ENCODE results near the gene SEL1L3. TPM values are rescaled to one million over a fixed set of nuclear protein-coding genes. Genes with fewer than 3 reads are reported as not detected.

SEL1L3 gene
- total RNA-seq, 1 experiment from 2014 or later = 48.3 TPM

GRCh38 chr4:25818876-25819275 is 43.9 kb downstream of the SEL1L3 start:
- H3K27ac Mint-ChIP-seq = no peak overlapping the region
- Histone ChIP-seq H3K4ac (ENCODE audit: low read depth, low read length) (no peak overlapping the region), H2BK120ac (ENCODE audit: low read depth, low read length, poor library complexity, severe bottlenecking) (no peak overlapping the region), H3T11ph (ENCODE audit: low read length) (no peak overlapping the region), H3K14ac (ENCODE audit: insufficient read depth, low read length) (no peak overlapping the region), H4K20me1 (ENCODE audit: control insufficient read depth, insufficient read depth, insufficient read length) (no peaks in the 10 kb centered on the region), H2BK5ac (ENCODE audit: insufficient read length, low read length) (no peak overlapping the region), H3K27ac (ENCODE audit: insufficient read length, low read depth, low read length) (no peak overlapping the region), H3K9ac (ENCODE audit: extremely low read depth, insufficient read length, low read length) (no peak overlapping the region), H4K91ac (ENCODE audit: insufficient read length, low read depth, low read length) (no peak overlapping the region), H3K4me2 (ENCODE audit: insufficient read depth, insufficient read length, low read length) (no peak overlapping the region), H2AFZ (ENCODE audit: low read length) (no peak overlapping the region), H2AK5ac (ENCODE audit: insufficient read length, low read length) (no peak overlapping the region), H3K4me1 (ENCODE audit: insufficient read depth, low read length) (peaks cover 9% of the 10 kb centered on the region; the same call in 1 of the 2 replicates), H2BK15ac (ENCODE audit: low read depth, low read length) (no peak overlapping the region), H4K8ac (replicated peaks; ENCODE audit: insufficient read length, low read depth, low read length) (no peak overlapping the region), H3K27me3 (ENCODE audit: insufficient read depth, low read length) (no peaks in the 10 kb centered on the region), H3K23ac (ENCODE audit: insufficient read length, low read depth, low read length) (no peak overlapping the region), H2BK20ac (ENCODE audit: low read depth, low read length, poor library complexity, severe bottlenecking) (no peak overlapping the region), H2BK12ac (ENCODE audit: insufficient read length, low read depth, low read length) (no peak overlapping the region), H3K79me2 (ENCODE audit: insufficient read depth, low read length) (no peaks in the 10 kb centered on the region), H3K79me1 (ENCODE audit: insufficient read depth, low read depth, low read length, poor library complexity, severe bottlenecking) (no peaks in the 10 kb centered on the region), H3K9me3 (ENCODE audit: control insufficient read depth, low read depth, low read length) (no peaks in the 10 kb centered on the region), H3K23me2 (ENCODE audit: insufficient read length, low read depth, low read length, poor library complexity, severe bottlenecking) (no peaks in the 10 kb centered on the region), H3K18ac (ENCODE audit: insufficient read length, low read depth, low read length) (no peak overlapping the region), H3K56ac (ENCODE audit: insufficient read length, low read depth, low read length) (no peak overlapping the region), H4K5ac (ENCODE audit: insufficient read length, low read depth, low read length) (no peak overlapping the region)
- no peak for DNase-seq
- no CpG with 5 or more reads among the region's 4 CpGs for WGBS (ENCODE audit: extremely low coverage, insufficient read length, low lambda C conversion rate)
- peaks cover 44 to 46% of the 10 kb centered on the region in 2 experiments for H3K4me1 Mint-ChIP-seq
- no peak overlapping the region for H3K4me3 Mint-ChIP-seq
- TF ChIP-seq CTCF (conservative IDR thresholded peaks at IDR 0.05) = no peak
- no peaks in the 10 kb centered on the region for H3K27me3 Mint-ChIP-seq (ENCODE audit: low read depth)
- H3K9me3 Mint-ChIP-seq = no peaks in the 10 kb centered on the region
- H3K36me3 Mint-ChIP-seq (ENCODE audit: insufficient read depth in 1 of 3, low read depth in 3 of 3) = peaks cover 21 to 65% (median 47%) of the 10 kb centered on the region in 3 experiments

All from H9 (cell line).